Stimulated activated naive CD8-positive, alpha-beta T cell treated with anti-CD3 and anti-CD28 coated beads, Interleukin-15, Interleukin-2, amounts not matched to agents 100 U/mL and 50 U/mL, for 24 hours (primary cell): ENCODE results near the gene BBC3.
A peak's percentile ranks its signal among the peaks of the same experiment; 100 is the strongest.

Experiments
- ATAC-seq: fragments of 150-1000 bp; cut with Tn5 transposase; one replicate; pipeline ENCODE4 v1.10.0; 2021
- DNase-seq: peaks from one replicate; pipeline ENCODE4 v3.0.0; 2021

The BBC3 gene

DNA sequence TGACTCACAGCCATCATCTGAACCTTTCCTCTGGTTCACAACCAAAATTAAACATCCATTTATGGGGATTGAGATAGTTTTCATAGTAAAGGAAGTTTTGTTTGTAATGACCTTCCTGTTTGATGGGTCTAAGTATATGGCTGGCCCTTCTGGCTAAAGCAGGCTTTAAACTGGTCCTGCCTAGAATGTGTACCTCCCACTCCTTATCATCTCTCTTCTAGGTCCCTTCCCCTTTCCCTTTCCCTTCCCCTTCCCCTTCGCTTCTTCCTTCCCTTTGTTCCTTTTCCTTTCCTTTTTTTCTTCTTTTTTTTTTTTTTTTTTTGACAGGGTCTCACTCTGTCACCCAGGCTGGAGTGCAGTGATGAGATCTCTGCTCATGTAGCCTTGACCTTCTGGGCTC lies 35.6 kb downstream of the BBC3 start:
- no peak for ATAC-seq
- no peak for DNase-seq

DNA sequence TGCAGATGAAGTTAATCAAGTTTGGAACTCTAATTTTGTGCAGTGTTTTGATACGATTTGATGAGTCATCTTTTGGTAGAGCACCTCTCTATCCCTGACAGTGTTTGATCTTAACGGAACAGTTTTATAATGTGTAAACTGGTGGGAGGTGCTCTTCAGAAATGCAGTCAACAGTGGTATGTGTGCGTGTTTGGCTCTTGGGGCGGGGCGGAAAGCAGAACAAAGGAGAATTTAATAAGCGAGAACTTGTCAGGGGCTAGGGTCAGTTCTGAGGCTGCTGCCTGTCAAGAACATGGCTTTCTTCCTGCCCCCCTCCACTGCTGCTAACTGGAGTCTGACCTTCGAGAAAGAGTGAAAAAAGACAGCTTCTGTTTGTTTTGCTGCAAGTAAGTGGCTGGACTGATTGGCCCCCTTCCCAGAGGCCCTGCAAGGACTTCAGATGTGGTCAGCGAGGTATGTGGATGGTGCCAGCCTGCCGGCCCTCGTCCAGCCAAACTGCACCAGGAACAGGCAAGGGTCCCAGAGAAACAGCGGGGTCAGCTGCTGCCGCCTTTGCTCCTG lies 40.8 kb downstream of the BBC3 start:
- ATAC-seq = peak; percentile 62

DNA sequence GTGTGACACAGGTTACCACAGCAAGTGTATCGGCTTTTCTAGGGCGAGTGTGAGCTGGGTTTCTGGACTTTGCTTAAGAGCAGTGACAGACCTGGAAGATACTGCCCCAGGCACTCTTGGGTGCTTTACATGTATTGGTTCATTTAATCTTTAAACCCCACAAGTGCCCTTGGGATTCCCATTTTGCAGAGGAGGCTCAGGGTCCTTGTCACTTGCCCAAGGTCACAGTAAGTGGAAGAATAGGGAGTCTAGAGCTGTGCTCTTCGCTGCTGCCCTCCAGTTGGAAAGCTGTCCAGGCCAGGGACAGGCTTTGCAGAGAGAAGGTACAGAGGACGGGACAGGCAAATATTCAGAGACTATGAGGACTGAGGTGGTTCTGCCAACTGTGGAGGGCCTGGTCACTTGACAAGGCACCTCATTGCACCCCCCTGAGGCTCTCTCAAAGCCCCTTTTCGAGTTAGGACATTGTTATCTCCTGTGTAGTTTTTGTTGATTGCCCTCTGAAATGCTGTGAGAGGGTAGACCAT lies 42.4 kb downstream of the BBC3 start:
- ATAC-seq (no peak), DNase-seq (no peak)

More for the DNA sequence above, 40.8 kb downstream of the BBC3 start:
- DNase-seq = peak; percentile 65

DNA sequence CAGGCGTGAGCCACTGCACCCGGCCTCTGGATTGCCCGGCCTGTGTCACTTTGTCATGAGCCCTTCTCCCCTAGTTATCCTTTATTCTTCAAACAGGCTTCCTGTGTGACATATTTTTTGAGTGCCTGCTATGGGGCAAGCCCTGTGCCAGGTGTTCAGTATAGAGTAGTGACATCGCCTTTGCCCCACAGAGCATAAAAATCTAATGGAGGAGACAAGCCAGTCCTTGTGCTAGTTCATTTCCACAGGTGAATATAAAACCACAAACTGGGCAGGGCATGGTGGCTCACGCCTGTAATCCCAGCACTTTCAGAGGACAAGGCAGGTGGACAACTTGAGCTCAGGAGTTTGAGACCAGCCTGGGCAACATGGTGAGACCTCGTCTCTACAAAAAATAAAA lies 43.2 kb downstream of the BBC3 start:
- no peak for DNase-seq

DNA sequence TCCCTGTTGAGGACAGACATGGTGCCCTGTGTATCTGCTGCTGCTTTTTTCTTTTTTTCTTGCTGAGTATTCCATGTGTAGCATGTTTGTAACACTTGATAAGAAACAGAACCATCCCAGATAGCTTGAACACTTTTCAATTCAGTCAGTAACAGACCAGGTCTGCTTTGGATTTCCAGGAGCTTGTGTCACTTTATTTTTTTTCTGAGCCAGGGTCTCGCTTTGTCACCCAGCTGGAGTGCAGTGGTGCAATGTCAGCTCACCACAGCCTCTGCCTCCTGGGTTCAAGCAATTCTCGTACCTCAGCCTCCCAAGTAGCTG lies 43.7 kb downstream of the BBC3 start:
- ATAC-seq (no peak), DNase-seq (no peak)

More for the DNA sequence above, 43.2 kb downstream of the BBC3 start:
- ATAC-seq = no peak

DNA sequence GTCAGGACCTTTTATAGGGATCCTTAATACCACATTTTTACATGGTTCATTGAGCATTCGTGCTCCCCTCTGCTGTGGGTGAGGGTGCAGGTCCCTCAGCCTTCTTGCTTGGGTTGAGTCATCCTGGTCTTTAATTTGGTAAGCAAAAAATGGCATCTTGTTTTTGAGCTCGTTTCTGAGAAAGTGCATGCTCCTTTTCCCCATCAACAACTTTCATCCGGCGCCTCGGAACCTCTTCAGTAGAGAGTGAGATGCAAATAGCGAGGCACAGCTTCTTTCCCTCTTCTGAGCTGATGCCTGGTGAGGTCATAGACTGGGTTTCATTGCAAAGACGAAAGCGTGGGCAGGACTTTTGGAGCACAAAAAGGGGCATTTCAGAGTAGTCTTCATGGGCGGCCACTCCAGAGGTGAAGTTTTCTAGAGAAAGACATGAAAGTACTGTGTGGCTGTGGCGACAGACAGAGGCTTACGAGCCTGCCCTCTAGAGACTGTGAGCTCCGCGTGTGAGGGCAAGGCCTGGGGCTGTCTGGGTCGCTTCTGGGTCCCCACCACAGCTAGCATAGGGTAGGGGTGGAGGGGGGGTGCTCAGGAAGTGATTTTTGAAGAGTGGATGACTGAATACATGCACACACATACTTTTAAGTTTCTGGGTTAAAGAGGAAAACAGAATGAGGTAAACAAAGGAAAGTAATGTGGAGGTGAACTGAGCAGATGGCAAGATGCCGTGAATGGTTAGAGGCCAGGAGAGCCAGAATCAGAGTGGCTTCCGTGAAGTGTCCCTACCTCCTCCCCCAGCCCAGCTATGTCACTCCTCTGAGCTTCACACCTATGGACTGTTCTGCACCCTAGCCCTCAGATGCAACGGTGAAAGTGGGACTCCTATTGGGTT lies 44.3 kb downstream of the BBC3 start:
- DNase-seq = peak; percentile 80

DNA sequence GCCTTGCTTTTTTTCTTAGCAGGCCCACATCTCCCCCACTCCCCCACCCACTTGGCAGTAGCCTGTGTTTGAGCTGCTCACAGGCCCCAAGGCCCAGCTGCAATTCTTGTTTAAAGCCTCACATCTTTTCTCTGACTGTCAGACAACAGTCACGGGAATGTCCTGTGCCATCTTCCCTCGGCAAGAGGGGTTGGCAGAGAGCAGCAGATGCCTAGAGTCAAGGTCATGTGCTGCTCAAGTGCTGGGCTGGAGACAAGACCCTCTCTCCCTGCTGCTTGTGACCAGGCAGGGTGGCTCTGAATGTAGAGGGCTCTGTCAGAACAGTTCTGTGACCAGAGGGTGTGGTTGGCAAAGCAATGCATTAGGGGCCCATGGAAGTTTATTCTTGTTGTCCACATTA lies 47.4 kb downstream of the BBC3 start:
- no peak for ATAC-seq
- DNase-seq = no peak

More for the DNA sequence above, 44.3 kb downstream of the BBC3 start:
- peak; percentile 81 for ATAC-seq

DNA sequence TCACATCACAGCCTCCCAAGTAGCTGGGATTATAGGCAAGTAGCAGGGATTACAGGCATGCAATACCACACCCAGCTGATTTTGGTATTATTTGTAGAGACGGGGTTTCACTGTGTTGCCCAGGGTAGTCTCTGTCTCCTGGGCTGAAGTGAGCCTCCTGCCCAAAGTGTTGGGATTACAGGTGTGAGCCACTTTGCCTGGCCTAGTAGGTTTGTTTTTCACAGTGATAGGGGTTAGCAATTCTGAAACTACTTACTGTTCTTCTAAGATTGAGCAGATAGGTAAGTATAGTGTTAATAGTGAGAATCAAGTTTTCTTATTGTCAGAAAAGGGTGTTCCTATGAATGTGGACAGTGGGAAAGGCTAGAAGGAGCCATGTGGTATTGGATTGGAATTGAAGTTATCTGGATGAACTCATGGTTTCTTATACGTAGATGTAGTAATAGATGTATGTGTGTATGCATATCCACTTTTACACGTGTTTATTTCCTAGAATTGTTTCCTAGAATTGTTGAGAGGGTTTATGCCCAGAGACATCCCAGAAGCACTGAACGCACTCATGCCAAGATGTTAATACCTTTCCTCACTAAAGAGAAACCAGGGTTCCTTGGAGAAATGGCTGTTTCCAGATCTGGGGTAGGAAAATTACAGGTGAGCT lies 51.2 kb downstream of the BBC3 start:
- DNase-seq (no peak), ATAC-seq (no peak)

DNA sequence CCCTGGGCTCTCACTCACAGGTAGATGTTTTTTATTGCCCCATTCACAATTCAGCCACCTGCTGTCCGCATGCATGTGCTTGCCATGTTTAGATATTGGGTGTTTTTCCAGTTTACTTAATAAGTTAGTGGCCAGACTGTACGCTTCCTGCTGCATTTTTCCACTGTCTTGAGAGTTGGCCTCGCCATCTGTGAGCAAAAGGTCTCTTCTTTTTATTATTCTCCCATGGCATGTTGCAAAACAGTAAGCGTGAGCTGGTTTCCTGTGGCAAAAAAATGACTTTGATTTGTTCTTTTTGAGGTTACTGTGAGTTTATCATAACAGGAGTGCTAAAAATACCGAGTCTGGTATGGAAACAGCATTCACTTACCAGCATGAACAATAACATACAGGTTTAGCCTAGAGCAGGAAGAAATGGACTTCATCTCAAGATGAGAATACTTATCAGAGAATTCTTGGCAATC lies 54.3 kb downstream of the BBC3 start:
- peak; percentile 84 for ATAC-seq
- DNase-seq = no peak

DNA sequence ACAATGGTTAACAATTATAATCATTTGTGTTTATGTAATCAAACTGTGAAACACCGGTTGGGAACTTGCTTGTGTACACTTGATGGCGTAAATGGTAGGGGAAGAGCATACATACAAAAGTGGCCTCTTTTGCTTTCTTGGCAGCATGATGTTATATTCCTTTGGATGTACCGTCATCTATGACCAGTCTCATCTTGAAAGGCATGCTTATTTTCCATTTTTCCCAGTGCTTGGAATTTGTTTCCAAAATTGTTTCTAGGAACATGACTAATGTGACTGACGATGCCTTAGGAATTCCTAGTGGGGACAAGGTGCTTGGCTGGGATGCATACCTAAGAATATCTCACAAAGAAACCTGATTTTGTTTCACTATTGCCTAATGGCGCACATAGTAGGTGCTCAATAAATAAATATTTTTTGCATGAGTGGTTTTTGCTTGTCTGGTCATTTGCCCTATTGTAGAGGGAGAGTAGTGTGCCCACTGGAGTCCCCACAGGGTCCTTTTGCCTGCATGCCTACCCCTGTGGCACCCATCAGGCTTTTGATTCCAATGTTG lies 54.9 kb downstream of the BBC3 start:
- DNase-seq (no peak), ATAC-seq (no peak)

DNA sequence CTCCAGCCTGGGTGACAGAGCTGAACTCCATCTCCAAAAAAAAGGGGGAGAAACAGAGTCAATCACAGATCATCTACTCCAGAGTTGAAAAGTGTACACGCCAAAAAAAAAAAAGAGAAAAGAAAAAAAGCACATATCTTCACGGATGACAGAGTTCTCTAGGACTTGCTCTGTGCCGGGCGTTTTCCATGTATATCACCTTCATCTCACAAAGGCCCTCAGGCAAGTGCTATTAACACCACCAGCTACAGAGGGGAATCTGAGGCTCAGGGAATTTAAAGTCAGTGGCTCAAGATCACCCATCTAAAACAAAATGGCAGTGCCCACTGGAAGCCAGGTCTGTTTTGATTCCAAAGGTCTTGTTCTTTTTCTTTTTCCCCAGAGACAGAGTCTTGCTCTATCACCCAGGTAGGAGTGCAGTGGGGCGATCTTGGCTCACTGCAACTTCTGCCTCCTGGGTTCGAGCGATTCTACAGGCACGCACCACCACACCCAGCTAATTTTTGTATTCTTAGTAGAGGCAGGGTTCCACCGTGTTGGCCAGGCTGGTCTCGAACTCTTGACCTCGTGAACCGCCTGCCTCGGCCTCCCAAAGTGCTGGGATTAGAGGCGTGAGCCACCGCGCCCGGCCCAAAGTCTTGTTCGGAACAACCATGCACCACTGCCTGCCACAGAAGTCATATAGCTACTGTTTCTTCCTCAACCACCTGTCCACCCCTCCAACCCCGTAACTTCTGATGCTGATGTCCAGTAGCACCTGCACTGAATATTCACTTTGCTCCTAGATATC lies 58.1 kb downstream of the BBC3 start:
- ATAC-seq (no peak), DNase-seq (no peak)
